Adipose tissue (tissue), 3 donors: Measurements from ENCODE around the gene BAIAP3. TPM values are rescaled to one million over a fixed set of nuclear protein-coding genes. Genes with fewer than 3 reads are reported as not detected.

Experiments
- H3K27ac ChIP-seq: one replicate; pipeline ENCODE4 v1.5.1; 2013; ENCODE audit warnings: low read depth, low read length
- WGBS, 3 donors: extraction: QIAGEN DNeasy Blood & Tissue Kit; methylation state at CpG; one replicate each; pipeline ENCODE4 v1.1.7; 2013; 5-methylcytosine and 5-hydroxymethylcytosine counted together
- polyA plus RNA-seq, 3 donors: library from polyadenylated mRNA; stranded (reverse); fragments of 200-250 nt; gene quantifications; one replicate each; pipeline ENCODE4 v1.2.3, GENCODE V29; 2013
- donor health status: healthy with polysubstance abuse.
- donor health status: Bipolar disorder and iron deficiency.
- donor health status: healthy.

The BAIAP3 gene
- polyA plus RNA-seq, 3 donors: 2.7 to 11.4 (median 6.2) TPM

DNA sequence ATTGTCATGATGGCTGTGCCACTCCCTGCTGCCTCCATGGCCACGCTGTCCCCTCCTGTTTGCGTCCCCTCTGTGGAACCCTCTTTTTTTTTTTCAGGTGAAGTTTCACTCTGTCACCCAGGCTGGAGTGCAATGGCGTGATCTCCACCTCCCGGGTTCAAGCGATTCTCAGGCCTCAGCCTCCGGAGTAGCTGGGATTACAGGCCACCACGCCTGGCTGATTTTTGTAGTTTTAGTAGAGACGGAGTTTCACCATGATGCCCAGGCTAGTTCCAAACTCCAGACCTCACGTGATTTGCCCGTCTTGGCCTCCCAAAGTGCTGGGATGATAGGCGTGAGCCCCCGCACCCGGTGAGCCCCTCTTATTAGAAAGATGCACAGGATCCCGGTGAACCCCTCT, 35.0 kb upstream of the BAIAP3 start:
- 89 to 90% (median 90%) methylated on average over 14 of the region's 14 CpGs for WGBS, 3 donors

DNA sequence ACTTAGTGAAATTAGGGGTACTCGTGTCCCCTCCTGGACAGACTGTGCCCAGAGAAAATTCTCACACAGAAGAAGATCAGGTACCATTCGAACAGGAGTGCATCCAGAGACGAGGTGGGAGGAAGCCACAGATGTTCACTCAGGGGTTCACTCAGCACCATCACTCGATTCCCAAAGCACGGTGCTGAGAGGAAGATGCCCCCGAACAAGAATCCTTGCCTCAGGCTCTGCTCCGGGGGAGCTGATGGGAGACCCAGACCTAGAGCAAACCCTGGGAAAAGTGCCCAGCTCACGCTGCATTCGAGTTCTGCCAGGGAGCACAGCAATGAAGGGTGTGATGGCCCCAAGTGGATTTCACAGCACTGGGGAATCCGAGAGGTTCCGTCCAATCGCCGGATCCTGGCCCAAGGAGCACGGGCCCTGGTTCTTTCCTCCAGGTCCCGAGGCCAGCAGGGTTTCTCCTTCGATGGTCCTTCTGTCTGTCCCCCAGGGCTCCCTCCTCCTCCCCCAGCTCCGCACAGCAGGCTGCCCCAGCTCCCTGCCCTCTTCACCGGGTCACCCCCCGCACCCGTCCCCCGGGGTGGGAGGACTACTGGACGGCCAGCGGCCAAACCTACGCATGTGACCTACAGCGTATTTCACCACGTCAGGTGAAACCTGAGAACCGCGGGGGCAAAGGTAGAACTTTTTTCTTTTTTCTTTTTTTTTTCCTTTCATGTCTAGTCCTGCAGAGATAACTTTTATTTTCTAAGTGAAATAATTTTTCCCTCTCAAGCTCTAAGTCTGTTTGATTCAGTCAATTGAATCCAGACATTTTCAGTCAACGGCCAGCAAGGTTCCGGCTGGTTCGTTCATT, 34.2 kb upstream of the BAIAP3 start:
- H3K27ac ChIP-seq: no peak overlapping the region
- WGBS, 3 donors: 46 to 71% (median 59%) methylated on average over 31 of the region's 31 CpGs

More for the DNA sequence above, 35.0 kb upstream of the BAIAP3 start:
- H3K27ac ChIP-seq: no peak overlapping the region

DNA sequence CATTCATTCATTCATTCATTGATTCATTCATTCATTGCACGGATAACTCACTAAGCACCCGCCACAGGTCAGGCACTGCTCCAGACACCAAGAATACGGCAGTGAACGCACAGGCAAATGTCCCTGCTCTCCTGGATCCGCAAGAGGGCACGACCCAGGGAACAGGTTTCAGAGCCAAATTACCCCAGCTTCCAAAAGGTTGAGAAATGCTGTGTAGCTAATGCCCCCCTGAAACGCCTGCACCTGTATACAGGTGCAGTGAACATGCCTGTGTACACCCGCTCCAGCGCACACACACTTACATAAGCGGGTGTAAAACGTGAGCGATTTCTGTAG, 33.6 kb upstream of the BAIAP3 start:
- 53 to 81% (median 80%) methylated on average over 12 of the region's 12 CpGs for WGBS, 3 donors
- no peak overlapping the region for H3K27ac ChIP-seq

DNA sequence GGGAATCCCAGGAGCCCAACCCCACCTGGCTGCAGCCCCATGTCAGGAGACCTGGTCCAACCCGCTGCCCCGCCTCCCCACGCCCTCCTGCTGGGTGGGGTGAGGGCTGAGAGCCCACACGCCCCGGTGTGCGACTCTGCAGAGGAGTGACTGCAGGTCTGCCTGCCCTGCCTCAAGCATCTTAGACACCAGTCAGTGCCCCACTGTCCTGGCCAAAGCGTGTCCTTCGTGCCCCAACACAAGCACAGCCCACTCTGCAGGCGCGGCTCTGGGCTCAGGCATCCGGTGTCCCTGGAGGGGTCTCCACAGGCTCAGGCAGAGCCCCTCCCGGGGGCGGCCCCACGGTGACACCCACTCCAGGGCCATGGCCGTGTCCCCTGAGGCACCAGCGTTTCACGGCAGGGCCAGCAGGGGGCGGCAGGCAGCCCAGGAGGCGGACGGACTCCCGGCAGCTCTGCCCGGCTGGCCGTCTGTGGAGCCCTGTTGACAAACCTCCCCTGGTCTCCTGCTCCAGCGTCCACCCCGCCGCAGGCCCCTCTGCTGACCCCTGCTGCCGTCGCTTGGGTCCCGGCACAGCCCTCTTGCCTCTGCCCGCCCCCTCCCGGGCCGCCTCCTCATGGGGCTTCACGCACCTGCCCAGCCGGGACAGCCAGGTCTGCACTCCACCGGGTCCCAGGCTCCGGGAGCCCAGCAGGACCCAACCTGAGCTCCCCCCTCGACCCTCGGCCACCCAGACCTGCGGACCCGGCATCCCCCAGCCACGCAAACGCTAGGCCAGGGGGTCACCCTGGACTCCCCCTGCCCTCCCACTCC, 32.6 kb upstream of the BAIAP3 start:
- 5 to 11% (median 11%) methylated on average over 41 to 42 of the region's 42 CpGs for WGBS, 3 donors
- H3K27ac ChIP-seq: no peak overlapping the region

DNA sequence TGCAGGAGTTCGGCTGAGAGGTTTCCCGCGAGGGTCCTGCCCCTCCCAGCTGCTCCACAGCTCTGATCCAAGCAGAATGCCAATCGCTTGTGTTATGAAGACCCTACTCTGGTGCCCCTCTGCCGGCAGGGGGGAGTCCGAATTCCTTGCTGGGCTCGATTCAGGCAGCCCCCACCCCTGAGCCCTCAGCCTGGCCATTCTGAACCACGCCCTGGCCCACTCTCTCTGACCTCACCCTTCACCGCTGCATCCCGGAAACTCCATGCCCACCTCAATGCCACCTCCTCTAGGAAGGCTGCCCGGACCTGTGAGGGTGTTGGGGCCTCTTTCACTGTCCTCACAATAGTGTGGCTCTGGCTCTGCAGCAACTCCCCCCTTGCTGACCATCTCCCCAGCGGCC, 31.9 kb upstream of the BAIAP3 start:
- no peak overlapping the region for H3K27ac ChIP-seq
- 76 to 79% (median 76%) methylated on average over 10 to 12 of the region's 12 CpGs for WGBS, 3 donors

DNA sequence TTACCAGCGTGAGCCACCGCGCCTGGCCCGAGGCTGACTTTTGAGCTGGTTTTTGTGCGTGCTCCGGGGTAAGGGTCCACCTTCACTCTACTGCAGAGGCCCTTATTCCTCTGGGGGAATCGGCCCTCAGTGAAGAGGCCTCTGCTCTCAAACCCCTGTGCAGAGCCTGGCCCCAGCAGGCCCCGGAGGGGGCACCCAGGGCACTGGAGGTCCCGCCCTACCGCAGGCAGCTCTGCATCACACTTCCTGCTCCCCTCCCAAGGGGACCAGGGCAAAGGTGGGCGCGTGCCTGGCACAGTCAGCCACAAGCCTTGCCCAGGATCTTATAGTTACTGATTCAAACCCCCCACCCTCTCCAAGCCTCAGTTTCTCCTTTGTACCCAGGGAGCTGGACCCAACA, 27.6 kb upstream of the BAIAP3 start:
- no peak overlapping the region for H3K27ac ChIP-seq
- whole genome bisulfite sequencing, 3 donors: 70 to 78% (median 76%) methylated on average over 12 of the region's 12 CpGs

DNA sequence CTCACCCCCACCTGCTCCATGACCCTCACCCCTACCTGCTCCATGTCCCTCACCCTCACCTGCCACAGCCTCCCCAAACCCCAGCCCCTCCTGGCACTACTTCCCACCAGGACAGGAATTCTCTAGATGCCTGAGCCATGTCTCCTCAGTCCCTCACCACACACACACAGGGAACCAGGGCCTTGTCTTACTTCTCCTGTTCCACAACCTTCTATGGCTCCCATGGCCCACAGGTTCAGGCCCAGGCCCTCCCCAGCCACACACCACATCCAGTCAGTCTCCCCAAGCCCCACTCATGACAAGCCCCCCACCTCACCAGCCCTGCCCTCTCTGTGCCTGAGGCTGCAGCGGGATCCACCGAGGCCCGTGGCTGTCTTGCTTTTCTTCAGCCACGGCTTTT, 27.1 kb upstream of the BAIAP3 start:
- WGBS, 3 donors: 65 to 72% (median 67%) methylated on average over 4 of the region's 4 CpGs

DNA sequence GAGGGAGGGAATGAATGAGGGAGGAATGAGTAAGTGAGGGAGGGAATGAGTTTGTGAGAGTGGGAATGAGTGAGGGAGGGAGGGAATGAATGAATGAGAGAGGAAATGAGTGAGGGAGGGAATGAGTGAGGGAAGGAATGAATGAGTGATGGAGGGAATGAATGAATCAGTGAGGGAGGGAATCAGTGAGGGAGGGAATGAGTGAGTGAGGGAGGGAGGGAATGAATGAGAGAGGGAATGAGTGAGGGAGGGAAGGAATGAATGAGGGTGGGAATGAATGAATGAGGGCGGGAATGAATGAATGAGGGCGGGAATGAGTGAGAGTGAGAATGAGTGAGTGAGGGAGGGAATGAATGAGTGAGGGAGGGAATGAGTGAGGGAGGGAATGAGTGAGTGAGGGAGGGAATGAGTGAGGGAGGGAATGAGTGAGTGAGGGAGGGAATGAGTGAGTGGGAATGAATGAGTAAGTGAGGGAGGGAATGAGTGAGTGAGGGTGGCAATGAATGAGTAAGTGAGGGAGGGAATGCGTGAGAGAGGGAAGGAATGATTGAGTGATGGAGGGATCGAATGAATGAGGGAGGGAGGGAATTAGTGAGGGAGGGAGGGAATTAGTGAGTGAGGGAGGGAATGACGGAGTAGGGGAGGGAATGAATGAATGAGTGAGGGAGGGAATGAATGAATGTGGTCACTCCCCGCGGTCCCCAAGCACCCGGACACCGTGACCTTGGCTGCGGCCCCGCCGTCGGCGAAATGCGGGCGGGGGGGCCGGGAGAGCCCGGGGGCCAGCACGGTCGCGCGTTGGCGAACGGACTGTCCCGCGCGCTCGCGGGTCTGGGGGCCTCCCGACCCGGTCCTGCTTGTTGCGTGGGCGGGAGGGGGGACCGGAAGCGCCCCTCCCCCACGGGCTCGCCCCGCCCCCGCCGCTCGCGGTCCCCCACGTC, 25.1 kb upstream of the BAIAP3 start:
- peak overlapping the region; percentile 68 for H3K27ac ChIP-seq

More for the DNA sequence above, 27.1 kb upstream of the BAIAP3 start:
- H3K27ac ChIP-seq: no peak overlapping the region

DNA sequence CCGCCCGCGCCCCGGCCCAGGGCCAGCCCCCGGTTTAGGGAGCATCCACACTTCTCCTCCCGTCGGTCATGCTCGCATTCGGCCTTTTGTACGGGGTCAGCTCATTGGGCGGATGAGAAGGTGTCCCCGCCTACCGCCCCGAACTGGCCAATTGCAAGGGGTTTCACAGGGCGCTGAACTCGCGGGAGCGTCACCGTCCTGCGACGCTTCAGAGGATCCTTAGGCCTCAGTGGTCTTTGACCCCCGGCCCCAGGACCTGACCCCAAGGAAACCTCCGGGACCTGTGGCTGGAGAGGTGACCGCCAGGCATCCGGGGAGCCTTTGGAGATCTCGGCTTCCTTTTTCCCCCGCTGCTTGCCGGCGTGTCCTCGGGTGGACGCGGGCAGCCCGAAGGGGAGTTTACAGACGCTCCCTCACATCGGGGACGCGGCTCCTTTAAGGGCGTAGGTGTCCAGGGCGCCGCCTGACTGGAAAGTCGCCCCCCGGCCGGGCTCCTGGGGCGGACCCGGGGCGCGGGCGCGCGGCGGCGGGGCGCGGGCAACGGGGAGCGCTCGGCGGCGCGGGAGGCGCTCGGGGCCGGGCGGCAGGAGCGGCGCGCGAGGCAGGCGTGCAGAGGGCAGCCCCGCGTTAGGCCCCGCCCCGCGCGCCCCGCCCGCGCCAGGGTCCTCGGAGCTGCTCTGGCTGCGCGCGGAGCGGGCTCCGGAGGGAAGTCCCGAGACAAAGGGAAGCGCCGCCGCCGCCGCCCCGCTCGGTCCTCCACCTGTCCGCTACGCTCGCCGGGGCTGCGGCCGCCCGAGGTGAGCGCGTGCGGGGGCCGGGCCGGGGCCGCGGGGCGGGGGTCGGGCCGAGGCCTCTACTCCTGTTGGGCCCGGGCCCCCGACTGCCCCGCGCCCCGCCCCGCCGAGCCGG, 24.2 kb upstream of the BAIAP3 start, which contains the start of gene UBE2I:
Gene UBE2I (plus strand): TSS at position 660 of the 909 bp plus-strand sequence. CDS start 4,395 bp downstream, outside the sequence.
- 0 to 1% (median 1%) methylated on average over 62 to 116 of the region's 117 CpGs for WGBS, 3 donors
- H3K27ac ChIP-seq: peak within 1 kb of the TSS; percentile 68

More for the DNA sequence above, 25.1 kb upstream of the BAIAP3 start:
- WGBS, 3 donors: 4 to 8% (median 5%) methylated on average over 18 to 42 of the region's 43 CpGs

DNA sequence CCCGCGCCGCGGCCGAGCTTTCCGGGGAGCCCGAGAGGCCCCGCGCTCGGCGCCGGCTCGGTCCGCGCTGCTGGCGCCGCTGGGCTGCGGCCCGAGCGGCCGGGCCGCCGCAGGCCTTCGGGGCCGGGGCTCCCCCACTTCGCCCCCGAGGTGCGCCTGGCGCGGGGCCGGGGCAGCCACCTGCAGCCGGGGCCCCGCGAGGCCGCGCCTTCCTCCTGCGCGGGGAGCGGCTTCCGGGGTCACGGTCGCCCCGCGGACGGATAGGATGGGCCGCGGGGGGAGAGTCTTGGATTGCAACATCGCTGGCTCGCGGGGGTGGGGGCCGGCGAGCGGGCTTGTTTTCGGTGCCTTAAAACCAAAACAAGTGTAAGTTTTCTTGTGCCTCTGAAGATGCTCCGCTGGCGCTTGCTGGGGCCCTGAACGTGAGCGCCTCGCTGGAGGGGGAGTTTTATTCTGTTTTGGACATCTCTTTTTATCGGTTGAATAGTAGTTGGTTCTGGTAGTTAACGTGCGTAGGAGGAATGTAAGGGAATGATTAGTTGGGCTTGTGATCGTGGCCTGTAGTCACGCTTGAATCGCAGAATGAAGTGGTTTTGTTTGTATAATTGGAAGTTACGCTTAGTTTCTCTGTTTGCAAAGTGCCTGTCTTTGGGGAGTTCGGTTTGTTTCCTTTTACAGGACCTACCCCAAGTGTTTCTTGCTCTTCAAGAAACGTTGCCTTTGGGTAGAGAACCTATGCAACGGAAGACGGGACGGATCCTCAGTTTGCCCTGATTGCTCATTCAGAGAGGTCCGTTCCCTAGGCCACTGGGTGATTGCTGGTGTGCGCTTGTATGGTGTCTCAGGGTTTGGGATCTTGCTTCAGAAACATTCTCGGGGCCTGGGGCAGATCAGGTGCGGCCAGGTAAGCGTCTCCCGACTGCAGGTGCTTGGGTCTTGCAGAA, 23.3 kb upstream of the BAIAP3 start:
- no peak overlapping the region for H3K27ac ChIP-seq
- WGBS, 3 donors: 1 to 3% (median 1%) methylated on average over 54 to 77 of the region's 77 CpGs

DNA sequence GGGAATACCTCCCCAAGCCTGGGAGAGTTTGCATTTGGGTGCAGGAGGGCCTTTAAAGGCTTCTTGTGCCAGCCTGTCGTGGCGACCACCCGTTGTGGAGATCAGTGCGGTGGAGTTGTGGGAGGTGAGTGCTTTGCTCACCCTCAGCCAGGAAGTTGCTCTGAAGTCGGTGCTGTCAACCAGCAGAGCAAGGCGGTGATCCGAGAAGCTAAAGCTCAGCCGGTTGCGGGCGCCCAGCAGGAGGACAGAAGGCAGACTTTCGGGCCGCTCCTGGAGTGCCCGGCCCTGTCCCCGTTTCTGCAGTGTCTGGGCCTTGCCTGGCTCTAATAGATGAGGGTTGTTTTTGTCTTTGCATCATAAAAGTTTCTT, 22.6 kb upstream of the BAIAP3 start:
- WGBS, 3 donors: 2 to 4% (median 2%) methylated on average over 14 of the region's 14 CpGs
- H3K27ac ChIP-seq: no peak overlapping the region

DNA sequence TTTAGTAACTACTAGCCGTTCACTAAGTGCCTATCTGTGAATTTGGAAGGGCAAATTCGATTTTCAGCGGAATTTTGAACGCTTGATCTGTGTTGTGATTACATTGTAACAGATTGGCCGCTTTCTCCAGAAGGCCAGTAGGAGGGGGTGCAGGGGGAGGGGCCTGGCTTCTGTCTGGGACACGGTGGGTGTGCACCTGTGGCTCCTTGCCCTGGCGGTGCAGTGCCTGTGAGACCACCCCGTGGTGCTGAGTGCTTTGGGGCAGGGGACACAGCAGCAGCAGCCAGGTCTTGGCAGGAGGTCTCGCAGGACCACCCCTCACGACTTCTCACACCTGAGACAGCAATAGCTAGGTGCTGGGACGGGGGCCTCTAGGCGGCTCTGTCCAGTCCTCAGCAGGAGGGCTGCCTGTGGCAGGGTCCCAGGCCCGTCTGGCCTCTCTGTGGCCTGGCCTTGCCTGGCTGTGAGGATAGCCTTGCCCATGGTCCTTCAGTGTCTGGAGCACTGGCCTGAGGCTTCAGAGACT, 22.2 kb upstream of the BAIAP3 start:
- no peak overlapping the region for H3K27ac ChIP-seq
- WGBS, 3 donors: 16 to 21% (median 18%) methylated on average over 13 of the region's 13 CpGs

DNA sequence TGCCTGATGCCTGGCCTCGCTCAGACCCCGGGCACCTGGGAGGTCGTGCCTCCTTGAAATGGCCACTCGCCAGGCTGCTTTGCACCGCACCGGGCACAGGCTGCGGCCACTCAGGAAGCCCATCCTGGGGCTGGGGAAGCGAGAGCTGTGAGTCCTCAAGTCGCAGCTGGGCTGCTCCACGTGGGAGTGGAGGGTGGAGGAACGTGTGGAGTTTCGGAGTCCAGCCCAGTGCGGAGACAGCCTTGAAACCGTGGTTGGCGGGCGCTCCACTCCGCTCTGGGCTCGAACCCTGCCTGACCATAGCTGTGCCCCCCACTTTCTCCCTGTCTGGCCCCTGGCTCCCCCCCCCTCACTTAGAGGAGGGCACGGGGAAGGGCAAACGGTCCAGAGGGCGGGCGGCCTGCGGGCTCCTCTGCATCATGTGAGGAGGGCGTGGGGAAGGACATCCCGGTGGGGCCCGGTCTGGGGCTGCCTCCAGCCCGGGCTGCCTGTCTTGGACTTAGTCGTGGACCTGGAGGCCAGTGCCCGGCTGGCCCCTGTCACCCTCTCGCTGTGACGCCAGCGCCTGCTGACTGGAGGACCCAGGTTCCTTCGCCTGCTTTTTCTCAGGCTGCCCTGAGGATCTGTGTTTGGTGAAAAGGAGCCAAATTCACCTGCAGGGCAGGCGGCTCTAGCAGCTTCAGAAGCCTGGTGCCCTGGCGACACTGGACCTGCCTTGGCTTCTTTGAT, 21.5 kb upstream of the BAIAP3 start:
- WGBS, 3 donors: 23 to 26% (median 24%) methylated on average over 35 of the region's 35 CpGs
- no peak overlapping the region for H3K27ac ChIP-seq

DNA sequence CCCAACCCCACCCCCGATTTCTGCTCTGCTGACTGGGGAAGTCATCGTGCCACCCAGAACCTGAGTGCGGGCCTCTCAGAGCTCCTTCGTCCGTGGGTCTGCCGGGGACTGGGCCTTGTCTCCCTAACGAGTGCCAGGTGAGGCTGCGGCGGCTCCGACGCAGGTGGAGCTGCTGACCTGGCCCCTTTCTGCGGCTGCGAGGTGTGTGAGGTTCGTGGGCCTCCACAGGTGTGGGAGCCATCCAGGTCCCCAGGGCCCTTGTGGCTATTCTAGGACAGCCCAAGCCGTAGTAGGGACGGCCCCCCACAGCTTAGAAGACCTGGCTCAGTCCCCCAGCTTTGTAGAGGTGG, 21.0 kb upstream of the BAIAP3 start:
- no peak overlapping the region for H3K27ac ChIP-seq

DNA sequence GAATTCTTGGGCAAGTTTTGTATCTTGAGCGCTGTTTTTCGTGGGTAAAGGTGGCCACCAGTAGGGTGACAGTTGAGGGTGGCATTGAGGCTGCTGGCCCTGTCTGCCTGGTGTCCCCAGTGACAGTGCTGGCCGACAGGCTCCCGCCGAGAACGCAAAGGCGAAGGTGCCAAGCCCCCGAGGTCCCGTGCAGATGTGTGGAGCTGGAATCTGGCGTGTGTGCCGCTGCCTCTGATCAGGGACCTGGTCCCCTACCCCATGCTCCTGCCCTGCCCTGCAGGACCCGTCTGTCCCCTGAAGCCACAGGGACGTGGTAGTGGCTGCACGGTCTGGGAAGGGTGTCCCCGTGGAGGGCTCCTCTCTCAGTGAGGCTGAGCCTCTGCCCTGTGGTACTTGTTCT, 20.5 kb upstream of the BAIAP3 start:
- H3K27ac ChIP-seq: no peak overlapping the region
- 83 to 90% (median 88%) methylated on average over 15 of the region's 15 CpGs for WGBS, 3 donors

More for the DNA sequence above, 21.0 kb upstream of the BAIAP3 start:
- 72 to 80% (median 75%) methylated on average over 16 of the region's 16 CpGs for WGBS, 3 donors
